Panc1 (cell line): ENCODE measurements around the gene WIZ.

Experiments
- CTCF ChIP-seq: fragments of 450-650 bp; IDR thresholded peaks from 2 replicates; pipeline ENCODE4 v1.5.1; 2017; ENCODE audit warnings: mild to moderate bottlenecking
- REST ChIP-seq, 2 experiments: IDR thresholded peaks; 2 replicates each; pipeline ENCODE4 v1.6.1; 2011 to 2012; ENCODE audit warnings: low read depth in 2 of 2, control low read depth in 1 of 2, low read length in 1 of 2, mild to moderate bottlenecking in 1 of 2, moderate library complexity in 1 of 2; ENCODE audit not compliant: insufficient read depth in 1 of 2
- TCF7L2 ChIP-seq: IDR thresholded peaks from 2 replicates; pipeline ENCODE4 v1.6.1; 2011; ENCODE audit warnings: mild to moderate bottlenecking, low read depth, low read length, inconsistent platforms

- no peak for TF ChIP-seq CTCF
- no peak for TF ChIP-seq REST (IDR thresholded peaks at IDR 0.05; ENCODE audit: insufficient read depth in 1 of 2, low read depth in 2 of 2, low read length in 1 of 2)
- no peak for TF ChIP-seq TCF7L2
These were observed 76.9 kb downstream of the WIZ start for GRCh38 chr19:15372891-15373301.
